NB4 (cell line): ENCODE results near the gene ARHGEF7.
A peak's percentile ranks its signal among the peaks of the same experiment; 100 is the strongest.
"Not testable (repeated sequence)": the region's sequence is repeated elsewhere in the genome, so short reads cannot be mapped to it uniquely, and the experiment has no call there.

ENCODE experiments used
- DNase-seq: peaks from one replicate; pipeline ENCODE4 v3.0.0; 2010; ENCODE audit warnings: low read depth
- H3K4me3 ChIP-seq: one replicate; pipeline ENCODE4 v1.5.1; 2011; ENCODE audit warnings: mild to moderate bottlenecking, low read depth, low read length, moderate library complexity
- CTCF ChIP-seq: IDR thresholded peaks from one replicate; pipeline ENCODE4 v1.5.1; 2012; ENCODE audit warnings: low read depth, low read length
- MAX ChIP-seq: IDR thresholded peaks from 2 replicates; pipeline ENCODE4 v1.6.1; 2011; ENCODE audit warnings: low read depth, low read length
- MYC ChIP-seq: IDR thresholded peaks from 2 replicates; pipeline ENCODE4 v1.6.1; 2011; ENCODE audit warnings: low read depth, low read length
- POLR2A ChIP-seq: IDR thresholded peaks from 2 replicates; pipeline ENCODE4 v1.6.1; 2011; ENCODE audit warnings: mild to moderate bottlenecking; ENCODE audit not compliant: insufficient read length; ENCODE audit errors: extremely low read depth

Gene ARHGEF7

GRCh38 chr13:111115061-111115964 lies at the start of gene ARHGEF7:
Gene ARHGEF7 (plus strand): TSS chr13:111115310. CDS start chr13:111115527, 217 bp downstream.
- no peak within 1 kb of the TSS for H3K4me3 ChIP-seq
- no peak for DNase-seq
- TF ChIP-seq MAX (no peak), POLR2A (no peak), CTCF (no peak), MYC (no peak)

- no peak overlapping the region for H3K4me3 ChIP-seq
- TF ChIP-seq POLR2A (no peak), CTCF (no peak), MYC (no peak), MAX (no peak)
- no peak for DNase-seq
Measured at GRCh38 chr13:111065698-111066097, 49.4 kb upstream of the ARHGEF7 start.

GRCh38 chr13:111066544-111066943 lies 48.6 kb upstream of the ARHGEF7 start:
- no peak for TF ChIP-seq MYC
- TF ChIP-seq POLR2A = no peak
- TF ChIP-seq CTCF = no peak
- TF ChIP-seq MAX = no peak
- no peak for DNase-seq
- H3K4me3 ChIP-seq = no peak overlapping the region

GRCh38 chr13:111068009-111068350 lies 47.1 kb upstream of the ARHGEF7 start:
- TF ChIP-seq MAX (no peak), CTCF (no peak), POLR2A (no peak), MYC (no peak)
- DNase-seq = no peak
- no peak overlapping the region for H3K4me3 ChIP-seq

- peak; percentile 27 for DNase-seq
- not testable (repeated sequence) for H3K4me3 ChIP-seq
Measured at GRCh38 chr13:111071120-111071519, 44.0 kb upstream of the ARHGEF7 start.

GRCh38 chr13:111071526-111071925 lies 43.6 kb upstream of the ARHGEF7 start:
- not testable (repeated sequence) for H3K4me3 ChIP-seq, DNase-seq

GRCh38 chr13:111074826-111075225 lies 40.3 kb upstream of the ARHGEF7 start:
- no peak for DNase-seq
- no peak for TF ChIP-seq CTCF
- H3K4me3 ChIP-seq = no peak overlapping the region
